GM21528 (cell line): ENCODE results near the gene LYPD6.
A peak's percentile ranks its signal among the peaks of the same experiment; 100 is the strongest.

ENCODE experiments used
- ATAC-seq: cut with Tn5 transposase; IDR thresholded peaks from one replicate; pipeline ENCODE4 v1.9.1; 2021; ENCODE audit warnings: mild to moderate bottlenecking, moderate library complexity; ENCODE audit not compliant: unreplicated experiment, low FRiP score

Gene LYPD6

GRCh38 chr2:149446748-149447147 is 116.4 kb downstream of the LYPD6 start:
- ATAC-seq = no peak

GRCh38 chr2:149448315-149448714 is 117.9 kb downstream of the LYPD6 start:
- no peak for ATAC-seq

- ATAC-seq = no peak
These were observed 118.6 kb downstream of the LYPD6 start for GRCh38 chr2:149449017-149449416.

- ATAC-seq = no peak
These were observed 121.2 kb downstream of the LYPD6 start for GRCh38 chr2:149451417-149452165.

- ATAC-seq = no peak
These were observed 125.9 kb downstream of the LYPD6 start for GRCh38 chr2:149456285-149456684.

GRCh38 chr2:149458502-149458901 is 128.1 kb downstream of the LYPD6 start:
- no peak for ATAC-seq

GRCh38 chr2:149463328-149464002 is 133.1 kb downstream of the LYPD6 start:
- peak; percentile 95 for ATAC-seq

GRCh38 chr2:149464396-149464795 is 134.0 kb downstream of the LYPD6 start:
- no peak for ATAC-seq

GRCh38 chr2:149465873-149466272 is 135.5 kb downstream of the LYPD6 start:
- ATAC-seq = no peak

GRCh38 chr2:149466635-149467034 is 136.2 kb downstream of the LYPD6 start:
- no peak for ATAC-seq

- no peak for ATAC-seq
These were observed 137.0 kb downstream of the LYPD6 start for GRCh38 chr2:149467436-149467835.

- no peak for ATAC-seq
These were observed 138.2 kb downstream of the LYPD6 start for GRCh38 chr2:149468636-149469035.

GRCh38 chr2:149470046-149470445 is 139.7 kb downstream of the LYPD6 start:
- no peak for ATAC-seq

- ATAC-seq = no peak
These were observed 142.0 kb downstream of the LYPD6 start for GRCh38 chr2:149472413-149472812.

GRCh38 chr2:149473068-149473467 is 142.7 kb downstream of the LYPD6 start:
- ATAC-seq = no peak

- no peak for ATAC-seq
These were observed 143.1 kb downstream of the LYPD6 start for GRCh38 chr2:149473521-149473920.

GRCh38 chr2:149483004-149483605 is 152.7 kb downstream of the LYPD6 start:
- no peak for ATAC-seq

GRCh38 chr2:149486664-149487063 is 156.3 kb downstream of the LYPD6 start:
- no peak for ATAC-seq

GRCh38 chr2:149487189-149487588 is 156.8 kb downstream of the LYPD6 start:
- no peak for ATAC-seq

GRCh38 chr2:149488706-149489440 is 158.5 kb downstream of the LYPD6 start:
- ATAC-seq = no peak

- ATAC-seq = no peak
These were observed 159.1 kb downstream of the LYPD6 start for GRCh38 chr2:149489452-149489851.
